NCI-H187 (cell line): ENCODE results near the gene VIPR1.
"Not testable (repeated sequence)": the region's sequence is repeated elsewhere in the genome, so short reads cannot be mapped to it uniquely, and the experiment has no call there.

Source experiments
- DNase-seq, 2 experiments: peaks; one replicate each; lab custom pipeline; 2025; lab: John Stamatoyannopoulos, UW

VIPR1 gene

DNA sequence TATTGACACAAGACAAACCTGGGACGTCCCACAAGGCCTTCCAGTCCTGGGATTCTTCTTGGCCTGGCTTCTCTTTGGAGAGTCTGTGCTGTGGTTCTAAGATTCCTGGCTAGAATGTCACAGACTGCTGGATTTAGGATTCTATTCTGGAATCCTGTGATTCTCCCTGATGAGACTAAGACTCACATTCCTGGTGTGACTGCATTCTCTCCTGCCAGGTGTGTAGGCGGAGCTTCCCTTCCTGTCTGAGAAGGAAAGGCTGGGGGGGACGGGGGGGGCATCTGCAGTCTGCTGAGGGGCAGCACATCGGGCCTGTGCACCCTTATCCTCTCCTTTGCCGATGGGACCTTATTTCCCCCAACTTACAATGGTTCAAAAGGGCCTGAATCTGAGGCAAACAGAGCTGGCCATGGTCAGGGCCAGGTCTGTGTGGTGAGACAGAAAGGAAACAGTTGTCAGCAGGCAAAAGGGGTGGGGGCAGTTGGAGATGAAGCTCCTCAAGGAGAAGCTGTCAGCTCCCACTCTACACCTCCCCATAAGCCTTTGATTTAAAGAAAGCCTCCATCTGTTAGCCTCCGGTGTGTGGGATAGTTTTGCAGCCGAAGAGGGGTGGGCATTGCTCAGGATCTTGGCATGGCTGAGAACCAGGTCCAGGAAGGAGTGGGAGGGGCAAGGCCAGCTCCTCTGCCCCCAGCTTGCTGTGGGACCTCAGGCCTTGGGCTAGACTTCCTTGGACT lies 30.9 kb downstream of the VIPR1 start:
- no peak for DNase-seq

DNA sequence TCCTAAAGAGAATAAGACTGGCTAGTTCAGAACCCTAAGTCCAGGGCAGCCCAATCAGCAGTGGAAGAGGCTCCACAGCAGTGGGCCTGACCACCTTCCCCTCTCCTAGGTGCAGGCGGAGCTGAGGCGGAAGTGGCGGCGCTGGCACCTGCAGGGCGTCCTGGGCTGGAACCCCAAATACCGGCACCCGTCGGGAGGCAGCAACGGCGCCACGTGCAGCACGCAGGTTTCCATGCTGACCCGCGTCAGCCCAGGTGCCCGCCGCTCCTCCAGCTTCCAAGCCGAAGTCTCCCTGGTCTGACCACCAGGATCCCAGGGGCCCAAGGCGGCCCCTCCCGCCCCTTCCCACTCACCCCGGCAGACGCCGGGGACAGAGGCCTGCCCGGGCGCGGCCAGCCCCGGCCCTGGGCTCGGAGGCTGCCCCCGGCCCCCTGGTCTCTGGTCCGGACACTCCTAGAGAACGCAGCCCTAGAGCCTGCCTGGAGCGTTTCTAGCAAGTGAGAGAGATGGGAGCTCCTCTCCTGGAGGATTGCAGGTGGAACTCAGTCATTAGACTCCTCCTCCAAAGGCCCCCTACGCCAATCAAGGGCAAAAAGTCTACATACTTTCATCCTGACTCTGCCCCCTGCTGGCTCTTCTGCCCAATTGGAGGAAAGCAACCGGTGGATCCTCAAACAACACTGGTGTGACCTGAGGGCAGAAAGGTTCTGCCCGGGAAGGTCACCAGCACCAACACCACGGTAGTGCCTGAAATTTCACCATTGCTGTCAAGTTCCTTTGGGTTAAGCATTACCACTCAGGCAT lies 33.7 kb downstream of the VIPR1 start:
- no peak for DNase-seq

DNA sequence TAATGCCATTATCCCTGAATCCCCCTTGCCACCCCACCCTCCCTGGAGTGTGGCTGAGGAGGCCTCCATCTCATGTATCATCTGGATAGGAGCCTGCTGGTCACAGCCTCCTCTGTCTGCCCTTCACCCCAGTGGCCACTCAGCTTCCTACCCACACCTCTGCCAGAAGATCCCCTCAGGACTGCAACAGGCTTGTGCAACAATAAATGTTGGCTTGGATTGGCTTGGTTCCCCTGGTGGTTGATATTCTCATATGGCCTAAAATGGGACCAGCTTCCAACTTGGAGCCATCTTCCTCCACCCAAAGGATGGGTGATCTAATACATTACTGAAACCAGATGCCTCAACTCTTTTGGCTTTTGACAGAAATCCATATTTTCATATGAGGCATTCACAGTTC lies 34.9 kb downstream of the VIPR1 start:
- DNase-seq = no peak

DNA sequence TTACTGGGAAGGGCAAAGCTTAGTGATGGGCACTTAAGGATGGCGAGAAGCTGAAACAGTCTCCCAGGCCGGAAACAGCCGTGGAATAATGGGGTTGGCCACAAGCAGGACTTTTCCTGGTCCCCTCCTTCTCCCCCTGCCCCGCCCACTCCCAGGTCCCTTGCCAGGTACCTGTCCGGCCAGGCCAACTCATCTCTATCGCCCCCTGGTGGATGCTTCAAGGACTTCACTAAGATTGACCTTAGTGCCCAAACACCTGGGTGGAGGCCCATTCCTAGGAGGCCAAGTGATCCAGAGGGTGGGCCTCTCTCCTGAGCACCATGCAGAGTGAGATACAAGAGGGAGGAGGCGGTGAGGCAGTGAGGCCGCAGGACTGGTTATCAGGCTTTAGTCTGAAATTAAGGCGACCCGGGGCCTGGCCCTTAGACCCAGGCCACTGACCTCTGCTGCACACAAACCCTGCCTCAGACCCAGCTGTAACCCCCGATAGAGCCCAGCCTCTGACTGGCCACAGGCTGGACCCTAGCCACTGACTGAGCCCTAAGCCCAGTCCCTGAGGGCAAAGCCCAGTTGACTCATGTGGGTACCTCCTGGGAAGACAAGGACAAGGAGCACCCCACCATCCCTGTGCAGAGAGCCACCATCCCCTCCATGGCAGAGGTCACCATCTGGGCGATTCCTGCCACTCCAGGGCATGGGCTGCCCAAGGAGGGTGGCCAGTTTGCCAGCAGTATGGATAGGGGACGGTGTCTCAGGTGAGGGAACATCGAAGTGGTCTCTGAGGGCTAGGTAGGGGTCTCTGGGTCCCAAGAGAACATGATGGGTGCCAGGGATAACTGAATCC lies 37.6 kb downstream of the VIPR1 start:
- peak in 1 of 2 experiments; percentile 8 for DNase-seq

DNA sequence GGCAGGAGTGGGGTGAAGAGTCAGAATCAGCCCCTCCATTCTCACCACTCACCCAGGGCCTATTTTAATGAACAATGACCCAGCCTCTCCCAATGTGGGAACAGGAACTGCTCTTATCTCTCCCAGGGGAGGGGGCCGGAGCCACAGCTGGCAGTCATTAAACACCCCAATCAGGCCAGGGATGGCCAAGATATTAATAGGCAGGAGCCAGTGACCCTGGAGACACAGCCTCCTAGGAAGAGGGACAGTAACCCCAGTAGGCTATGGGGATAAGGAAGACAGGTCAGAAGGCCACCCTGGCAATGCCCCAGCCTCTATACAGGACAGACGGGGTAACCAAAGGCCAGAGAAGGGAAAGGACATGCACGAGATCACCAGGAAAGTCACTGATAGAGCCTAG lies 38.6 kb downstream of the VIPR1 start:
- no peak for DNase-seq

DNA sequence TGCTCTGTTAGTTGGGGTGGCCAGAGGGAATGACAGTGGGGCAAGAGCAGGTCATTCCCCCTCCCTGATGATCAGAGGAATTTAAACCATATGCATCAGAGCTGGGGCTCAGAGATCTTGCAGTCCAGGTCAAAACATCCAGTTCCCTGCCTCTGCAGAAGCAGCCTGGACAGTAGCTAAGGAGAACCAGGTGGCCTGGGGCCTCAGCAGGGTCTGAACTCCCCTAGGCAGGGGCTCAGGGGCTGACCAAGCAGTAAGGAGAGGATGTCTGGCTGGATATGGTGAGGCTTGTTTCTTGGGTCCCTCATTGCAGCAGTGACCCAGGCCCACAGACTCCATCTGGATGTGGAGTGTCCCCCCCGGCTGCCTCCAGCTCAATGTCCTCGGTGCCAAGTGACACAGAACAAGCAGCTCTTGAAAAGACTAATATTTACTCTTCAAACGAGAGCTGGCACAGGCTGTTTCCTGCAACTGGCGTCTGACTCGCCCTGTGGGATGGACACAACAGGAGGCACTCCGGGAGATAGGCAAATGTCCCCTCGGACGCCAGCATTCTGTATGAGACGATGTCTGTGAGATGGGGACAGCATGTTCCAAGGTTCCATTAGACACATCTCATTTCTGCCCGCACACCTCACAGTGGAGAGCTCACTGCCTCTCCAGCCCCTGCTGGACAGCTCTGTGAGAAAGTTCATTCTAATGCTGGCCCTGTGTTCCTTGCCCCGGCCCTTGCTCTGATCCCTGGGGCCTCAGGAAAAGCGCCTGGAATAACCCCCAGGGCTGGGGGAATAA lies 42.2 kb downstream of the VIPR1 start:
- no peak for DNase-seq

DNA sequence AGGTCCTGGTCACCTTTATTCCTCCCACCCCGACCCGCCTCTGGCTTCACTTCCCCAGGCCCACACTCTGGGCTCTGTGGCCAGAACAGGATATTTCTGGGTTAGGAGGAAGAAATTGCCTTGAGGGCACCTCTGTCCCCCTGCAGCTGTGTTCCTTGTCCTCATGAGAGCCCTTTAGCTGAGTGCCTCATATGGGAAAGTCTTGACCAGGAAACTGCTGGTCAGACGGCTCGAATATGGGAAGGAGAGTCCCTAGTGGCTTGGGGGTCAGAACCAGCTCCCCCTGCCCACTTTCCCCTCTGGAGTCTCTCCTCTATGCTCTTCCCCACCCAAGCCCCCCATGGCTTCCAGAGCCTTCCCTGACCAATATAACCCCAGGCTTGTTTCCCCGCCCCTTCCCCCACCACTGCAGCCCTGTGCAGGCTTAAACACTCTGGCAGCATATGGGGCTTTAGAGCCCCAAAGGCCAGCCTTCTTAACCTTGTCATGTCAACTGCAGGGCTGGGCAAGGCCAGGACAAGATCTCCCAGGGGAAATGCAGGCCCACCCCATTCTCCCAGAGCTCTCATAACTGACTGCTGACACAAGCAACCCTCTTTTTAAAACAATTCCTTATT lies 42.9 kb downstream of the VIPR1 start:
- DNase-seq = no peak

DNA sequence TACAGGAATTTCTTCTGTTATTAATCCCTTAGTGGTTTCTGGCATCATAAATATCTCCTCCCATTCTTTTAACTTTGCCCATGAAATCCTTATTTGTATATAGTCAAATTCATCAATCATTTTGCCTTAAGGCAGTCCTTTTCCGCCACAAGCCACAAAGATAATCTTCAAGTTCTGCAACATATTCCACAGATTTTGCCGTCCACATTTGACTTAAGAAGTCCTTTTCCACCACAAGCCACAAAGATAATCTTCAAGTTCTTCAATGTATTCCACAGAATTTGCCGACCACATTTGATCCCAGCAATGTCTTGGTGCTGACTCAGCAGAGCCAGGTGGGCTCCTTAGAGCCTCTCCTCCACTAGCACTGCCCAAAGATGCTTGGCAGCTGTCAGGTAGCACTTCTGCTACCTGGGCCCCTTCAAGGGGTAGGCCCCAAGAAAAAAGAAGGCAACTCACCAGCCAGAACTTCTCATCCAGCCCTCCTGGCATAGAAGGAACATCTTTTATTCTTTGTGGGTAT lies 44.3 kb downstream of the VIPR1 start:
- DNase-seq = no peak

DNA sequence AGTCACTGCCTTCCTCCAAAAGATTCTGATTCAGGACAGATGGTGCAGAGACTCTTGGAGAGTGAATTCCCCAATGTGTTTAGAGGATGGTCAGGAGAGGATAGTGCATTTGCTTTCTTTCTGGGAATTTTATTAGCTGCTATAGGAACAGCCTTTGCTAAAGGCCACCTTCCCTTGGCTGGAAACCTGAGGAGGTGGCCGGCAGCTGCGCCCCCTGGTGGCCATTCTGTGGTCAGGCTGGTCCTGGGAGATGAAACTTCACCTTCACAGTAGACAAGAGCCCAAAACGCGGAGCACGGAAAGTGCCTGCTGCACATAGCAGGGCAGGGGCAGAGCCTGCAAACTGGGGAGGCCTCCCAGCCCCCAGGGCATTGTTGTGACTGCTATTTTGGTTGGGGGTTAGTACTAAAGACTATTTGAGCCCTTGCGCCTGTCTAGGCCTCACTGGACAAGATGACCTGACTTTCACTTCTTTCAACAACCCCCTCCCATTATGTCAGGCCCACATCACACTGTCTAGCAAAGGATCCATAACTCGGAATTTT lies 45.0 kb downstream of the VIPR1 start:
- DNase-seq = no peak

DNA sequence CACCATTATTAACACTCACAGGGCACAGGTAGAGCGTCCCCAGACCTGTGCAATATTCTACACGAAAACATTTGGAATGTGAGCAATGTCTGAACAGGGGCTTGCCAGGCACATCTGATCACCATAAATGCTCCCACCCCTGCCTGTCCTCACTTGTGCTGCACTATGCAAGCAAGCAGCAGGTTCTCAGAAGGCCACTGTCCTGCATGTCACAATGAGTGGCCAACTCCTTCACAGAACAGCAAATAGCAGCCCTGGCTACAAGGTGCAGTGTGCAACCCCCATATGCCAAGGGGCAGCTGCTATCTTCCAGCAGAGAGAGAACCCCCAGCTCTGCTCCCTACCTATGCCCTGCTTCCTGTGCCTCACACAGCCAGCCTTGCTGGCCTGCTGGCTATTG lies 46.7 kb downstream of the VIPR1 start:
- DNase-seq = no peak

DNA sequence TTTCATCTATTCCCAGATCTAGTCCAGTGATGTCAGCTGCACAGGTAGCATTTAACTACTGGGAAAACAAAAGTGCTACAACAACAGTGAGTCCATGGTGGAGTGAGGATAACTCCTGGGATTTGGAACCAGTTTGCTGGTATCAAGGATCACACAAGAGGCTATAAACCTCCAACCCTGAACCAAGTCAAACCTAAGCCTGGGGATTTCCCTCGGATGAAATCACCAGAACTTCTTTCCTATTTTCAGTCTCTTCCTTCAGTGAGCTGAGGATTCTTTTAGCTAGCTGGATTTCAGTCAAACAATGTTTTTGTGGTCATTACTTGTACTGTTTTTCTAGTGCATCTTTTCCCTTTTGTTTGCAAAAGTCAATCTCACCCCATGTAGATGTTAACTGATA lies 47.8 kb downstream of the VIPR1 start:
- no peak for DNase-seq

DNA sequence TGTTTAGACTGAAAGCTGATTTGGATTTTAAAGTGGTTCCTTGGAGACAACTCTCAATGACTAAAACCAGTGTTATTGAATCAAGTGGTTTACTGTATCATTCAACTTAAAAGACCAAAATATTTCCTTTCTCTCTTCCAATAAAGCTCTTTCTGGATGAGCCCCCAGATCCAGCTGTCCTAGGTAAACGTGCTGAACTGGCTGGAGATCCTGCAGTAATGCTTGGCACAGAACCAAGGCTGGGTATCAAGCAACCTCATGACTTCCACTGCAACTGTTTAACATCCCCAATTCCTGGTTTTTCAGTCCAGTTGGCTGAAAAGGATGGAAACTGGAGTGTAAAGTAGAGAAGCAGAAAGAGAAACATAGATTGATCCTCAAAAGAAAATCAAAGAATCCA lies 50.4 kb downstream of the VIPR1 start:
- DNase-seq = no peak

DNA sequence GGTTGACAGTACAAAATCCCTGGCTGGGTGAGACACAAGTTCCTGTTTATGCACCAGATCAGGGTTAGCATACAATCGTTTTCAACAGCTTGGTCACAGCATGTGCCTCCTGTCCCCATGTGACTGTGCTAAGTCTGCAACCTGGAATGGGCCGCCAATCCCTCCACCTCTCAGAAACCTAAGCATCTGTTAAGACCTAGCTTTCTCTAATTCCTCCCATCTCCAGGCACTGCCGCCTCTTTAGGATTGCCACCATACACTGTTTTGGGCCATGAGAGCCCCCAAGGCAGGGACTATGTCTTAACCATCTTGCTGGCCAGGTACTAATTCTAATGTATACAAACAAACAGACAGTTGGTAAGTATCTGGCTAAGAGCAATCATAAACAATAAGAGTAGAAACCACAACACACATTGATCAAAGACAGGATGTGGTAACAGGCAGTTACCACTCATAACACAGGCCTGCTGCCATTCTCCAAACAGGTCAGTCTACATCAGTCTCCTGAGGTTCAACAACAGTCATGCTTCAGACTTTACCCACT lies 53.7 kb downstream of the VIPR1 start:
- no peak for DNase-seq

DNA sequence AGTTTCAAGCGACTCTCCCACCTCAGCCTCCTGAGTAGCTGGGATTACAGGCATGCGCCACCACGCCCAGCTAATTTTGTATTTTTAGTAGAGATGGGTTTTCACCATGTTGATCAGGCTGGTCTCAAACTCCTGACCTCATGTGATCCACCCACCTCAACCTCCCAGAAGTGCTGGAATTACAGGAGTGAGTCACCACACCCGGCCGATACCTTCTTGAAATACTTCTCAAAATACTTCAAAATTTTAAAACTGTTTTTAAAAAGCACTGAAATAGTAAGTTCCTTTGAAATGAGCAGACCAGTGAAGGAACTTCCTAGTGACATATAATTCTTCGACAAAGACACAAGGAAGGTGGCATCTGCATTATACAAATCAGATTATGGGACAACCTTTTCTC lies 54.4 kb downstream of the VIPR1 start:
- DNase-seq = not testable (repeated sequence)

DNA sequence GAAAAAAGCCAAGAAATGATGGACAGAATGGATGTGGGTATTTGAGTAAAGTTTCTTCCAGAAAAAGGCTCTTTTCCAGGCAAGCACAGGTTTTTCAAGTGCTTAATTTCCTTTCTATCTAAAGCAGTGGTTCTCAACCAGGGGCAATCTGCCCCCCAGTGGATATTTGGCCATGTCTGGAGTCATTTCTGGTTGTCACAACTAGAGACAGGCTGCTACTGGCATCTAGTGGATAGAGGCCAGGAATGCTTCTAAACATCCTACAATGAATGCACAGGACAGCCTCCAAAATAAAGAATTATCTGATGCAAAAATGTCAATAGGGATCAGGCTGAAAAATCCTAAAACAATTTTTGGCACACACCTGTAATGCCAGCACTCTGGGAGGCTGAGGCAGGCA lies 55.4 kb downstream of the VIPR1 start:
- no peak for DNase-seq

DNA sequence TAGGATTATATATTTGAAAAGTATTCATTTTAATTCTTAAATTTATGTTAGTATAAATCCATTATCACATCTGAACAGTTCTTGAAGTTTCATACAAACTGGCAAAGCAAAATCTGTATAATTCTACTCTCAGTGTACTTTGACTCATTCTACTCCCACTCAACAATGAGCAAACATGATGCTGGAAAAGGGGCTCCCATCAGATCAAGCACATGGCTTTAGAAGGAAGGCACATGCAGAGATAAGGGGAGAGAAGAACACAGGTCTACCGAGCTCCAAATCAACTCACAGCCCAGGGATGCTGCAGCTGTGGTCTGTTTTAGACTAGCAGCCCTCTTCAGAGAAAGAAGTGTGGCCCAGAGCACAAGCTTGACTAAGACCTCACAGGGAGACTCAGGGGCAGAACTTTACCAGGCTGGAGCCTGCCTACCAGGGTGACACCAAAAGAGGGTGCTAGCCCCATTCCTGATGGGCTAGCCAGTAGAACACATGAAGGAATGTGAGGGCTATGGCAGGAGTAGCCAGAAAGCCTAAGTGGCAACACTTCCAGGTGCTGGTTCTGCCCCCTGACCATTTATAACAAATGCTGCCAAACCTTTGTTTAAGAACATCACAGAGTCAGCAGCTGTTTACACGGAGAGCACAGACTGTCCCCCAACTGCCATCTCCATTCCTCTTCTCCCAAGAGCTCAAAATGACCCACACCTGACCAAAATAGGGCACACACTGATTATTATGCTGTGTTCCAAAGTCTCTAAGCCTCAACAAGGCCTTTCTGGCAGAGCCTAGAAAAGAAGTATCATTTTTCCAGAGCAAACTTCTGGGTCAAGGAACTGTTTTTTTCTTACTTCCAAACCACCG lies 59.8 kb downstream of the VIPR1 start:
- DNase-seq = no peak

DNA sequence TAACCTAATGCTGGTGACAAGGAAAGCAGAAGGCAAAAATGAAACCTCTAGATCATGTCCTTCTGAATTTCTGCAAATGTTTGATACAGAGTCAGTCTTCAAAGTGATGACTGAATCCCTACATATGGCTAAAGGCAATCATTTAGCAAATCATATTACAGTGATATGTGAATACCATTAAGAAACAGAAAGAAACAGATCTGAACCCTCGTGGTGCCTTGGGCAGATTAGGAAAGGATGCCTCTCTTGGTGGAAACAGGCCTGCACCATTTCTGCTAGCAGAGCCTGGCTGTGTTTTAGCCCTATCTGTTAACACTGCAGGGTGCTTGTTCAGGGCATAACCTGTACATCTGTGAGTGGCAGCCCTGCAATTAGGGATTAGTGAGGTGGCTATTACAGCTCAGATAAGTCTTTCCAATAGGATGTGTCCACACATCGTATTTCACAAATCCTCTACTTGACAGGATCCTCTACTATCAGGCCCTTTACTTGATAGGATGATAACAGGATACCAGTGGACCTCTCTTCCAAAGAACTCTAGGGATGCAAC lies 67.2 kb downstream of the VIPR1 start:
- DNase-seq = no peak

DNA sequence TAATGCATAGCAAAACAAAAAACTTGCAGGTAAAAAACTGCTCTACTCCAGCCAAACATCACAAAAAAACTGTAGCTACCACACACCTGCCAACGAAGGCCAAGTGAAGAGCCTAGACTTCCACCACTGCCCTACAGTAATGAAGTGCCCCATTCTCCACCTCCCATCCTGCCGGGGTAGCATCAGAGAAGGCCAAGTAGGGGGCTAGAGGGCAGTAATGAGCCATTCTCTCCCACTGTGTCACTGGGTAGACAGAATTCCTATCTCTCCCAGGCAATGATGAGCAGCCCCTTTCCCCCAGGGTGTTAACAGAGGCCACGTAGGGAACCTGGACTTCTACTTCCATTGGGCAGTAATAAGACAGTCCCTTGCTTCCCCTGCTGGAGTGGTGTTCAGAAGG lies 69.8 kb downstream of the VIPR1 start:
- no peak for DNase-seq

DNA sequence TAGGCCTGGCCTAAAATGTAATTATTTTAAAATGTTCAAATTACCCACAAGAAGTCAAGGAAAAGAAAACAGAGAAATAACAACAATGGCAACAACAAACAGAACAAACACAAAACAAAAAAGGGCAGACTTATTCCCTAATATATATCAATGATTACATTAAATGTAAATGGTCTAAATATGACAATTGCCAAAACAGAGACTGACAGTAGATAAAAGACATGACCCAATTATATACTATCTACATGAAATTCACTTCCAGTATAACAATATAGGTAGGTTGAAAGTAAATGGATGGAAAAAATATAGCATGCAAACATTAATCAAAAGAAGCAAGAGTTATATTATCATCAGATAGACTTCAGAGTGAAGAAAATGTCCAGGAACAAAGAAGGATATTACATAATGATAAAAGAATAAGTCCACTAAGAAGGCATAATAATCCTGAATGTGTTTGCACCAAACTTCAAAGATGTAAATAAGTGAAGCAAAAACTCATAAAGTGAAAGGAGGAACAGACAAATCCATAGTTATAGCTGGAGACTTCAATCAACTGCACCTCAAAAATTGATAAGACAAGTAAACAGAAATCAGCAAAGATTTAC lies 72.8 kb downstream of the VIPR1 start:
- no peak for DNase-seq
